Muscle of leg (tissue), 11 donors: Measurements from ENCODE around the gene MKX. TPM values are rescaled to one million over a fixed set of nuclear protein-coding genes. Genes with fewer than 3 reads are reported as not detected.

Experiments
- DNase-seq: peaks from one replicate; pipeline ENCODE4 v3.0.0; 2013
- H3K27ac ChIP-seq: one replicate; pipeline ENCODE4 v1.5.1; 2013; ENCODE audit warnings: mild to moderate bottlenecking, low read length, control low read depth
- H3K27me3 ChIP-seq: one replicate; pipeline ENCODE4 v1.6.1; 2013; ENCODE audit warnings: low read length; ENCODE audit not compliant: control insufficient read depth, insufficient read depth
- H3K36me3 ChIP-seq: one replicate; pipeline ENCODE4 v1.6.1; 2013; ENCODE audit warnings: low read length; ENCODE audit not compliant: control insufficient read depth, insufficient read depth
- H3K4me1 ChIP-seq: one replicate; pipeline ENCODE4 v1.6.1; 2013; ENCODE audit warnings: low read length; ENCODE audit not compliant: control insufficient read depth, insufficient read depth
- H3K4me3 ChIP-seq: one replicate; pipeline ENCODE4 v1.5.1; 2013; ENCODE audit warnings: low read length, control low read depth
- H3K9me3 ChIP-seq: replicated peaks from 2 replicates; pipeline ENCODE4 v1.6.1; 2013; ENCODE audit warnings: low read depth, low read length; ENCODE audit not compliant: control insufficient read depth
- WGBS: methylation state at CpG from one replicate; pipeline ENCODE4 v1.1.5; 2013; ENCODE audit warnings: missing lambda C conversion rate; ENCODE audit not compliant: insufficient coverage; 5-methylcytosine and 5-hydroxymethylcytosine counted together
- polyA plus RNA-seq, 8 donors: library from polyadenylated mRNA; unstranded; fragments of 120-200 nt; gene quantifications; one replicate each; pipeline versions ENCODE4 v1.2.1 to v1.2.3, GENCODE V29; 2013; ENCODE audit warnings: inconsistent platforms in 1 of 8, low replicate concordance in 1 of 8; ENCODE audit not compliant: insufficient read length in 8 of 8, insufficient read depth in 1 of 8
- total RNA-seq: library from RNA; stranded (reverse); fragments of 120-200 nt; gene quantifications from one replicate; pipeline ENCODE4 v1.2.4, GENCODE V29; 2013

The MKX gene
- total and polyA plus RNA-seq, 9 donors = 1.8 to 26.1 (median 5.9) TPM

GRCh38 chr10:27742195-27743011 lies 3.2 kb downstream of the MKX start:
- under 1% methylated on average over 75 of the region's 75 CpGs for WGBS
- peak overlapping the region; percentile 56 for H3K4me3 ChIP-seq
- DNase-seq = peak; percentile 93
- H3K27me3 ChIP-seq = peaks cover 68% of the 10 kb centered on the region
- H3K36me3 ChIP-seq = no peaks in the 10 kb centered on the region
- no peaks in the 10 kb centered on the region for H3K9me3 ChIP-seq
- peaks cover 44% of the 10 kb centered on the region for H3K4me1 ChIP-seq
- peak overlapping the region; percentile 78 for H3K27ac ChIP-seq

DNA sequence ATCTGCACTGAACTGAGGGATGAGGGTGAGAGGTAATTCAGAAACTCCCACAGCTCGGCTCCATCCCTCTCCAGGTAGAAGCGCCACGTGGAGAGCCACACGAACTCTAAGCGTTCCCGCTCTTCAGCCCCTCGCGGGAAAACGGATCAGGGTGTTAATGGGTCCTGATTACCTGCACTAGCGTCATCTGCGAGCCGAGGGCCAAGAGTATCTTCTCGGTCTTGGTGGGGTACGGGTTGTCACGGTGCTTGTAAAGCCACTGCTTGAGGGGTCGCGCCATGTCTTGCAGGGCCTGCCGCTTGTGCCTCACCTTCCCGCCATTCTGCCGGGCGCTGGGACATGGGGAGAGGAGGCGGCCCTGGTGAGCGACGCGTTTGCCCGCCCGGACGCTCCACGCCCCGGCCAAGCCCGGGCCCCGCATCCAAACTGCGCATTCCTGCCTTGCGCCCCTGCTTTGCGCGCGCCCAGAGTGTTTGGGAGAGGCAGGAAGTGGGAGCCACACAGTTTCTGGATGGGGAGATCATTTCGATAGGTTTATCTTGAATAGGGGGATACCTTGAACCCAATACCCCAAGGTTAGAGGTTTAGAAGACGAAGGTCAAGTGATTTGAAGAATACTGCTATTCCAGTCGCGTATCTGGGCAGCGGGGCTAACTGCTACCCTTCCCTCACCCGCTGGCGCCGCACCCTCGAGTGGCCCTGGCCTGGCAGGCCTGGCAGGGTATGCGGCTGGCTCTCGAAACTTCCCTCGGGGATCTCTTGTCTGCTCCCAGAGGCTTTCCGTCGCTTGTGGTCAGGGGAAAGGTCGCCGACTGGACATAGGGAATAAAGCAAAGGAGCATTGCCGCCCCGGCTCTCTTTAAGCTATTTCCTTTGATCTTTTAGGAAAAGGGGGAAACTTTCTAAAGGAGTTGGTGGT lies 4.2 kb downstream of the MKX start:
- 28% methylated on average over 35 of the region's 55 CpGs for WGBS
- Histone ChIP-seq H3K36me3 (no peaks in the 10 kb centered on the region), H3K9me3 (no peaks in the 10 kb centered on the region), H3K27ac (no peak overlapping the region), H3K4me1 (peaks cover 41% of the 10 kb centered on the region), H3K27me3 (peaks cover 59% of the 10 kb centered on the region), H3K4me3 (no peak overlapping the region)
- no peak for DNase-seq

DNA sequence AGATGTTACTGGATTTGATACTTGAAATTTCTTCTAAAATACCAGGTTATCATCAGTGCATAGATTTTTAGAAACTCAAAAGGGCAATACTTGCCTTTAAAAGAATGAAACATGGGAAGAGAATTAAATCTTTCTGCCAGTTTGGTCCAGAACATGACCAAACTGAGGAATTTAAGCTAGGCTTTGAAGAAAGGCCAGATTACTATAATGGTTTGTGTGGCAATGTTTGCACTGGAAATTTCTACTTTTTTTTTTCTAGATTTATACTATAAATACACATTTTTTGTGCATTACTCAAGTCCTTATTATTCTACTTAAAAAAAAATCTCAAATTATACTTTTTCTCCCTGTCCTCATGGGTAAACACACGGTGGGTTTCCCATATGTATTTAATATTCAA lies 9.2 kb downstream of the MKX start:
- no CpG with 5 or more reads among the region's 1 CpG for WGBS
- Histone ChIP-seq H3K4me1 (no peaks in the 10 kb centered on the region), H3K9me3 (no peaks in the 10 kb centered on the region), H3K4me3 (no peak overlapping the region), H3K27me3 (peaks cover 9% of the 10 kb centered on the region), H3K27ac (no peak overlapping the region), H3K36me3 (no peaks in the 10 kb centered on the region)
- DNase-seq = no peak

GRCh38 chr10:27730041-27730440 lies 15.6 kb downstream of the MKX start:
- no peaks in the 10 kb centered on the region for H3K9me3 ChIP-seq
- no peak overlapping the region for H3K27ac ChIP-seq
- H3K4me1 ChIP-seq = no peaks in the 10 kb centered on the region
- H3K4me3 ChIP-seq = no peak overlapping the region
- WGBS = no CpG with 5 or more reads among the region's 1 CpG
- no peaks in the 10 kb centered on the region for H3K36me3 ChIP-seq
- no peaks in the 10 kb centered on the region for H3K27me3 ChIP-seq
- no peak for DNase-seq

DNA sequence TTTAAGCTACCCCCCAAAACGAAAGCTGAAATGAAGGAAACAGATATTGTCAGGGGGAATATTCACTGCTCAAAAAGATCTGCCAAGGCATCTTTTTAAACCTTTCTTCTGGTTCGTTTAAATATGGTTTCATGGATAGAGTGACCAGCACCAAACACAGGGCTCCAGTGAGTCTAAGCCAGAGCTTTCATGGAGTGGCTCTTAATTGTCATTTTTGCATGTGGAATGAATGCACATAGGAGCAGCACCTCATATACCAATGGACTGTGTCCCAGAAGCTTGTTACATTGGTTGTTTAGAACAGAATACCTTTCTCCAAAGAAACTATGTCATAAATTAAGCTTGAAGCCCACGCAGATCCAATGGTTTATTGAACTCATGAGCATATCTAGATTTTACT lies 17.3 kb downstream of the MKX start:
- Histone ChIP-seq H3K4me3 (no peak overlapping the region), H3K9me3 (no peaks in the 10 kb centered on the region), H3K27ac (peak overlapping the region; percentile 15), H3K4me1 (peaks cover 3% of the 10 kb centered on the region), H3K27me3 (no peaks in the 10 kb centered on the region), H3K36me3 (no peaks in the 10 kb centered on the region)
- no CpG with 5 or more reads among the region's 3 CpGs for WGBS
- no peak for DNase-seq

DNA sequence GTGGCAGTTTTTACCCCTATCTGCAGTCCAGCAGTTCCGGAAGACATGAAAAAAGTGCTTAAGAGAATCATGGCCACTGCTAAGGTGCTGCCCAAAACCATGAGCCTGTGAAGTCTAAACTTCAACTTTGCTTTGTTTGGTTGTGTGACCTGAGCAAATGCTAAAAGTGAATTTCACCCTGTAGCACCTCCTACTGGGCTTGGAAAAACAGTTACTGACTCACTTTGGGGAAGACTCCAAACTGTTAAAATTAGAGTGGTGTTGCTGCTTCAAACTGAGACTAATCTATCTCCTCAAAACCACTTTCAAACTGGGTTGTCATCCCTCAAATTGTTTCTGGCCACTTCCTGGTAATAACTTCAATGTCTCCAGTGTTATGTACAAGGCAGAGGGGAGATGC lies 21.3 kb downstream of the MKX start:
- Histone ChIP-seq H3K4me1 (peaks cover 3% of the 10 kb centered on the region), H3K36me3 (no peaks in the 10 kb centered on the region), H3K9me3 (no peaks in the 10 kb centered on the region), H3K4me3 (no peak overlapping the region), H3K27me3 (no peaks in the 10 kb centered on the region), H3K27ac (peak overlapping the region; percentile 52)
- 80% methylated on average over 1 of the region's 1 CpG for WGBS
- no peak for DNase-seq

- H3K4me3 ChIP-seq = no peak overlapping the region
- H3K27ac ChIP-seq = peak overlapping the region; percentile 37
Observed at GRCh38 chr10:27723436-27723835, 22.2 kb downstream of the MKX start.

GRCh38 chr10:27720529-27720928 lies 25.1 kb downstream of the MKX start:
- Histone ChIP-seq H3K9me3 (no peaks in the 10 kb centered on the region), H3K4me1 (peaks cover 6% of the 10 kb centered on the region), H3K27ac (no peak overlapping the region), H3K4me3 (no peak overlapping the region), H3K36me3 (no peaks in the 10 kb centered on the region), H3K27me3 (peaks cover 4% of the 10 kb centered on the region)
- WGBS = no CpG with 5 or more reads among the region's 1 CpG
- no peak for DNase-seq

More at GRCh38 chr10:27723436-27723835, 22.2 kb downstream of the MKX start:
- Histone ChIP-seq H3K9me3 (no peaks in the 10 kb centered on the region), H3K36me3 (no peaks in the 10 kb centered on the region), H3K27me3 (no peaks in the 10 kb centered on the region), H3K4me1 (peaks cover 3% of the 10 kb centered on the region)
- peak; percentile 91 for DNase-seq

DNA sequence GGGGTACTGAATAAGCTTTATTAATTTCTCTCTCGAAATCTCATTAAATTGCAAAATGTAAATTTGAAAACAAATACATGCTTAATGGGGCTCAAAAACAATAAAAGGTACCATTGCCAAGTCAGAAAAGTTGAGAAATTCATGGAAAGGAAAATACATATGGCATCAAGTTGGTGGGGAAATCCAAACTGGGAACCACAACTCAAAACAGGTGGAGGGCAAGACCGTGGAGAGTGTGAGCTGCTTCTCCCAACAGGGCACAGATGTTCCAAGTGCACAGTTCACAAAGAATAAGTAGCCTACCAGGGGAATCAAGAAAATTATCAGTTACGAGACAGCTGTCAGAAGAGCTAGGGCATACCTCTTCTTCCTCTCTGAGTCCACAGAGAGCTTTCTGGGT lies 26.6 kb downstream of the MKX start:
- Histone ChIP-seq H3K4me3 (no peak overlapping the region), H3K27ac (no peak overlapping the region), H3K4me1 (peaks cover 14% of the 10 kb centered on the region), H3K36me3 (no peaks in the 10 kb centered on the region), H3K27me3 (peaks cover 4% of the 10 kb centered on the region), H3K9me3 (no peaks in the 10 kb centered on the region)
- WGBS = no CpG with 5 or more reads among the region's 3 CpGs
- no peak for DNase-seq

DNA sequence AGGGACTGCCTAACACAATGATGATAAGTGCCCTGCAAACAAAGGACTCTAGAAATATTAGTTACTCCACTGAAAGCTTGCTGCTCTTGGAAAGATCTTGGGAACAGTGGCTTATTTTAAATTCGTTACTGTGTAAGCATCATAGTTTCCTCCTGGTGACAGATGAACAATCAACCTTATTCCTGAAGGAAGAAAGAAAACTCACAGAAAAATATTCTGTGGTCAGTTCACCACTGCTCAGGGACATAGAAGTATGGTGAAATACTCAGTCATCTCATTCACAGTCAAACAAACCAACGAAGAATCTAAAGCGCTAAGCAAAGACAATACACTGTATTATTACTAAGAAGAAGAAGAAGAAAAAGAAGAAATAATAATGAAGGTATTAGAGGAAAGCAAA lies 27.8 kb downstream of the MKX start:
- DNase-seq = no peak
- no peak overlapping the region for H3K27ac ChIP-seq
- H3K4me3 ChIP-seq = no peak overlapping the region
- H3K36me3 ChIP-seq = no peaks in the 10 kb centered on the region
- no CpG with 5 or more reads among the region's 3 CpGs for WGBS
- peaks cover 4% of the 10 kb centered on the region for H3K27me3 ChIP-seq
- peaks cover 14% of the 10 kb centered on the region for H3K4me1 ChIP-seq
- H3K9me3 ChIP-seq = no peaks in the 10 kb centered on the region
